Tibial nerve (tissue), 3 donors: ENCODE results near the gene LRIG2.

Experiments used
- POLR2A ChIP-seq, 2 donors: fragments of 450-650 bp; IDR thresholded peaks; one replicate each; pipeline ENCODE4 v1.6.1; 2017; ENCODE audit warnings: antibody characterized with exemption in 2 of 2, mild to moderate bottlenecking in 2 of 2, moderate library complexity in 2 of 2
- TF ChIP-seq, protein P1 (sequence below), 5 experiments: fragments of 200-600 bp in 3 of 5; fragments of 450-650 bp in 2 of 5; sonication (generic) in 3 of 5; IDR thresholded peaks; one replicate each; pipeline ENCODE4 v1.5.1; 2016 to 2019; ENCODE audit warnings: antibody characterized with exemption in 5 of 5, mild to moderate bottlenecking in 3 of 5, moderate library complexity in 2 of 5

DNA sequence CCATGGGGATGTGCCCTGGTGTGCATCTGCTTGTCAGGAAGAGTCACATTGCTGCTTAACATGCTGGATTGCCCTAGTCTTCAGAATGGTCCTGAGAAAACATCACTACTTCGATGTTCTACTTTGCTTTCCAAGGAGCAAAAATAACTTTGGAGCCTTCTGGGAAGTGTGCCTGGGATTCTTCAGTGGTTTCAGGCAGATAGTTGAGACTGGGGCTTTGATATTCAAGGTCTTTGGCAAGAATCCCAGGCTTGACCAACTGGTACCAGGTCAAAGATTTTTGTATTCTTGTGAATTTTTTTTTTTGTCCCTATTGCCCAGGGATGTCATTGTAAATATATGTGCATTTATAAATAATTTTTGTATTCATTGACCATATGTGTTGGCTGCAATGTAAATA lies 51.4 kb downstream of the LRIG2 start:
- TF ChIP-seq, protein P1, sequence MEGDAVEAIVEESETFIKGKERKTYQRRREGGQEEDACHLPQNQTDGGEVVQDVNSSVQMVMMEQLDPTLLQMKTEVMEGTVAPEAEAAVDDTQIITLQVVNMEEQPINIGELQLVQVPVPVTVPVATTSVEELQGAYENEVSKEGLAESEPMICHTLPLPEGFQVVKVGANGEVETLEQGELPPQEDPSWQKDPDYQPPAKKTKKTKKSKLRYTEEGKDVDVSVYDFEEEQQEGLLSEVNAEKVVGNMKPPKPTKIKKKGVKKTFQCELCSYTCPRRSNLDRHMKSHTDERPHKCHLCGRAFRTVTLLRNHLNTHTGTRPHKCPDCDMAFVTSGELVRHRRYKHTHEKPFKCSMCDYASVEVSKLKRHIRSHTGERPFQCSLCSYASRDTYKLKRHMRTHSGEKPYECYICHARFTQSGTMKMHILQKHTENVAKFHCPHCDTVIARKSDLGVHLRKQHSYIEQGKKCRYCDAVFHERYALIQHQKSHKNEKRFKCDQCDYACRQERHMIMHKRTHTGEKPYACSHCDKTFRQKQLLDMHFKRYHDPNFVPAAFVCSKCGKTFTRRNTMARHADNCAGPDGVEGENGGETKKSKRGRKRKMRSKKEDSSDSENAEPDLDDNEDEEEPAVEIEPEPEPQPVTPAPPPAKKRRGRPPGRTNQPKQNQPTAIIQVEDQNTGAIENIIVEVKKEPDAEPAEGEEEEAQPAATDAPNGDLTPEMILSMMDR (IDR thresholded peaks at IDR 0.05) = no peak
- no peak for TF ChIP-seq POLR2A (IDR thresholded peaks at IDR 0.05)
